RWPE1 (cell line): Measurements from ENCODE around the gene CNTNAP2.

Experiments used
- CTCF ChIA-PET: fragments of 350-600 bp; sonication (Branson Sonifier 250); formaldehyde crosslinking; extraction: SDS; loops from one replicate; lab custom pipeline; 2021; lab: Yijun Ruan, JAX
- POLR2A ChIA-PET: fragments of 400-600 bp; formaldehyde crosslinking; extraction: SDS; loops from one replicate; lab custom pipeline; 2020; ENCODE audit warnings: antibody characterized with exemption; ENCODE audit not compliant: low non-redundant PET; lab: Yijun Ruan, JAX
- DNase-seq: peaks from one replicate; pipeline ENCODE4 v3.0.0; 2012; ENCODE audit warnings: low spot score
- H3K27ac ChIP-seq: fragments of 450-650 bp; 2 replicates; pipeline ENCODE4 v1.5.1; 2017
- CTCF ChIP-seq: fragments of 450-650 bp; conservative IDR thresholded peaks from 2 replicates; pipeline ENCODE4 v1.5.1; 2017; ENCODE audit warnings: low read depth, mild to moderate bottlenecking

The CNTNAP2 gene

GRCh38 chr7:147498081-147498480, 1381.5 kb downstream of the CNTNAP2 start:
- ChIA-PET CTCF (no interaction called here), POLR2A (no interaction called here)
- no peak overlapping the region for H3K27ac ChIP-seq
- DNase-seq: no peak
- no peak for TF ChIP-seq CTCF

- POLR2A ChIA-PET: no interaction called here
These were observed 1392.5 kb downstream of the CNTNAP2 start for GRCh38 chr7:147509035-147509501.

GRCh38 chr7:147509541-147510200, 1393.1 kb downstream of the CNTNAP2 start:
- no peak overlapping the region for H3K27ac ChIP-seq
- TF ChIP-seq CTCF: no peak
- POLR2A ChIA-PET: no interaction called here
- no peak for DNase-seq
- CTCF ChIA-PET: no interaction called here

More at GRCh38 chr7:147509035-147509501, 1392.5 kb downstream of the CNTNAP2 start:
- no peak overlapping the region for H3K27ac ChIP-seq
- CTCF ChIA-PET: no interaction called here
- no peak for TF ChIP-seq CTCF
- DNase-seq: no peak

GRCh38 chr7:147510201-147510542, 1393.6 kb downstream of the CNTNAP2 start:
- ChIA-PET POLR2A (no interaction called here), CTCF (no interaction called here)
- no peak for TF ChIP-seq CTCF
- H3K27ac ChIP-seq: no peak overlapping the region
- DNase-seq: no peak

- DNase-seq: no peak
- TF ChIP-seq CTCF: no peak
- ChIA-PET CTCF (no interaction called here), POLR2A (no interaction called here)
- H3K27ac ChIP-seq: no peak overlapping the region
These were observed 1394.3 kb downstream of the CNTNAP2 start for GRCh38 chr7:147510923-147511322.

GRCh38 chr7:147513451-147513850, 1396.8 kb downstream of the CNTNAP2 start:
- ChIA-PET CTCF (no interaction called here), POLR2A (no interaction called here)
- no peak for DNase-seq
- no peak overlapping the region for H3K27ac ChIP-seq
- TF ChIP-seq CTCF: no peak
